Spleen (tissue), 11 donors: ENCODE results near the gene ADORA2A. TPM values are rescaled to one million over a fixed set of nuclear protein-coding genes. Genes with fewer than 3 reads are reported as not detected.

ENCODE experiments used
- DNase-seq: peaks from one replicate; pipeline ENCODE4 v3.0.0-alpha.2; 2020
- H3K27ac ChIP-seq, 8 donors: fragments of 200-600 bp; sonication (generic) in 7 of 8; 1 replicate in 4 of 8; 2 replicates in 4 of 8; pipeline versions ENCODE4 v1.5.0 to v1.8.0; 2016 to 2021; ENCODE audit warnings: inconsistent platforms in 4 of 8, mild to moderate bottlenecking in 4 of 8, moderate library complexity in 1 of 8
- H3K27me3 ChIP-seq, 7 donors: fragments of 200-600 bp; sonication (generic) in 6 of 7; replicated peaks in 1 of 7; 1 replicate in 4 of 7; 2 replicates in 3 of 7; pipeline versions ENCODE4 v1.5.0 to v1.8.0; 2016 to 2021; ENCODE audit warnings: inconsistent platforms in 3 of 7, mild to moderate bottlenecking in 1 of 7
- H3K36me3 ChIP-seq, 6 donors: fragments of 200-600 bp; sonication (generic) in 5 of 6; 1 replicate in 4 of 6; 2 replicates in 2 of 6; pipeline versions ENCODE4 v1.5.0 to v1.8.0; 2016 to 2021; ENCODE audit warnings: inconsistent platforms in 2 of 6
- H3K4me1 ChIP-seq, 6 donors: fragments of 200-600 bp; sonication (generic) in 5 of 6; 1 replicate in 3 of 6; 2 replicates in 3 of 6; pipeline versions ENCODE4 v1.5.0 to v1.8.0; 2016 to 2021; ENCODE audit warnings: inconsistent platforms in 3 of 6
- H3K4me3 ChIP-seq, 8 donors: fragments of 200-600 bp; sonication (generic) in 7 of 8; 1 replicate in 4 of 8; 2 replicates in 4 of 8; pipeline versions ENCODE4 v1.5.0 to v1.8.0; 2016 to 2021; ENCODE audit warnings: inconsistent platforms in 4 of 8, mild to moderate bottlenecking in 4 of 8, moderate library complexity in 2 of 8
- H3K9me3 ChIP-seq, 8 donors: fragments of 200-600 bp; sonication (generic) in 7 of 8; 1 replicate in 4 of 8; 2 replicates in 4 of 8; pipeline versions ENCODE4 v1.5.0 to v1.8.0; 2016 to 2021; ENCODE audit warnings: inconsistent platforms in 4 of 8
- CTCF ChIP-seq, 11 experiments: fragments of 200-600 bp in 7 of 11; fragments of 450-650 bp in 4 of 11; sonication (generic) in 4 of 11; IDR thresholded peaks in 8 of 11; conservative IDR thresholded peaks in 3 of 11; 1 replicate in 7 of 11; 2 replicates in 4 of 11; pipeline versions ENCODE4 v1.4.0 to v1.8.0; 2016 to 2021; ENCODE audit warnings: antibody characterized with exemption in 11 of 11, inconsistent platforms in 4 of 11, mild to moderate bottlenecking in 1 of 11
- POLR2A ChIP-seq, 3 donors: fragments of 450-650 bp; IDR thresholded peaks; one replicate each; pipeline ENCODE4 v1.5.1; 2017; ENCODE audit warnings: antibody characterized with exemption in 3 of 3, mild to moderate bottlenecking in 1 of 3
- POLR2AphosphoS5 ChIP-seq, 3 donors: sonication (generic); formaldehyde crosslinking; IDR thresholded peaks; one replicate each; pipeline ENCODE4 v1.5.1; 2017; ENCODE audit warnings: antibody characterized with exemption in 3 of 3
- WGBS, 5 donors: extraction: QIAGEN DNeasy Blood & Tissue Kit in 3 of 5; methylation state at CpG; one replicate each; pipeline versions ENCODE4 v1.1.5 to v1.1.7; 2013 to 2018; 5-methylcytosine and 5-hydroxymethylcytosine counted together
- intact Hi-C: fragments of 100-400 bp; cut with DNase I; formaldehyde crosslinking; loops from one replicate; pipeline ENCODE4 v1.15.0; 2023; ENCODE audit warnings: low total_unique reads
- polyA plus RNA-seq, 3 donors: library from polyadenylated mRNA; stranded (reverse); fragments of 200-250 nt; gene quantifications; one replicate each; pipeline ENCODE4 v1.2.1, GENCODE V29; 2013
- total RNA-seq, 7 donors: library from RNA; depleted of rRNA in 3 of 7; stranded (reverse); fragments of >200 nt in 3 of 7; fragmentation: NEBNext Ultra II Directional in 4 of 7; extraction: Animal tissue kit (Norgen Biotek cat#: 25700) in 4 of 7; gene quantifications; one replicate each; pipeline versions ENCODE4 v1.1.0 to v1.2.1, GENCODE V29; 2016 to 2021
- donor health status: healthy with polysubstance abuse.
- donor health status: DM: no; HTN: no; CAD: no; lungs with moderate emphysema.
- donor health status: DM: no; HTN: no; CAD: no.
- donor health status: Bipolar disorder and iron deficiency.
- donor health status: healthy.
- donor health status: DM: no; HTN: no; CAD: no.
- donor health status: DM: yes; HTN: yes; CAD: no.

Gene ADORA2A
- total and polyA plus RNA-seq, 10 donors: 8.3 to 31.1 (median 20.2) TPM

DNA sequence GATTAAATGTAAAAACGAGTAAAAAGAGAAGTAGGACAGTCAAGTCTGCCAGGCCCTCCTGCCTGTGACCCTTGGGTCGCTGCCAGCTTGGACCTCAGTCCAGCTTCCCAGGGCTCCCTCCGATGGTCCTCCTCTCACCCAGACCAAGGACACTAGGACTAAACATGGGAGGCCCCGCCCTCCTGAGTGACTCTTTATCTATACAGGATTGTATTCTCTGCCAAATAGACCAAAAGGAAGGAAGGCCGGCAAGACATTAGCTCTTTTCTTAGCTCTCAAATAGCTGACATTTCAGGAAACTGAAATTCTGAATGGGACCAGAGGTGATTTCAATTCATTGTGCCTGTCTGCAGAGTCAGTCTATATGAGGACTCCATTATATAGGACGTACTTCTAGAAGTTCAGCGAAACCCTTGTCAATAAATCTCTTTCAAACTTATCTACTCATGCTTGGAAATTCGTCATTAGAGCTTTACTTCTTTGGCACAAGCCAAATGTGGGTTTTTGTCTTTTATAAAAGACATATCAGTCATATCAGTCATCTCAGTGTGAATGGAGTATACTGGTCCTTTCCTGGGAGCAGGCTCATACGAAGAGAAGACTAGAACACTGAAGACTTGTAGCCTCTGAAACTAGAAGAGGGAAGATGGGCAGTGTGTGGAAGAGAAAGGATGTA lies 28.5 kb downstream of the ADORA2A start:
- Histone ChIP-seq H3K27me3 (no peaks in the 10 kb centered on the region), H3K27ac (peak overlapping the region in 5 of 8 donors; percentile 4 to 48 (median 43)), H3K36me3 (no peaks in the 10 kb centered on the region), H3K9me3 (peaks cover 0 to 13% (median 7%) of the 10 kb centered on the region in 8 donors), H3K4me1 (peaks cover 0 to 35% (median 28%) of the 10 kb centered on the region in 6 donors), H3K4me3 (no peak overlapping the region)
- 36 to 54% (median 48%) methylated on average over 9 of the region's 9 CpGs for WGBS, 5 donors
- DNase-seq: no peak
- TF ChIP-seq POLR2AphosphoS5 (IDR thresholded peaks at IDR 0.05) (peak in 1 of 3 donors; percentile 63), POLR2A (IDR thresholded peaks at IDR 0.05) (no peak)
- intact Hi-C loops: no loop called here

DNA sequence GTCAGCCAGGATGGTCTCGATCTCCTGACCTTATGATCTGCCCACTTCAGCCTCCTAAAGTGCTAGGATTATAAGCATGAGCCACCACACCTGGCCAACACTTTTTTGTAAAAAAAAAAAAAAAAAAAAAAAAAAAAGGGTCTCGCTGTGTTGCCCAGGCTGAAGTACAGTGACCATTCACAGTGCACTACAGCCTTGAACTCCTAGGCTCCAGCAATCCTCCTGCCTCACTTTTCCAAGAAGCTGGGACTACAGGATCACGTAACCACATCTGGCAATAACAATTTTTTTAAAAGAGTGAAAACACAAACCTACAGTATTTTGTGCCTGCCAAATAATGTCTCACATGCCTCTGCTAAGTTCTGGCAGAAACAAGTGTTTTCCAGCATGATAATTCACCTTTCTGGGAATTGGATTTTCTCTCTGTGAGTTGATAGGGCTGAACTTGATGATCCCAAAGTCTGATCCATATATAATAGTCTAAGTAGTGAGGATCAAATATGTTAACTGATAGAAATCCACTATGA lies 30.6 kb downstream of the ADORA2A start:
- no peak overlapping the region for H3K27ac ChIP-seq
- H3K36me3 ChIP-seq: no peaks in the 10 kb centered on the region
- WGBS, 5 donors: 91 to 97% (median 97%) methylated on average over 3 of the region's 3 CpGs
- DNase-seq: no peak
- H3K9me3 ChIP-seq: no peaks in the 10 kb centered on the region
- peaks cover 0 to 42% (median 28%) of the 10 kb centered on the region in 6 donors for H3K4me1 ChIP-seq
- no peak overlapping the region for H3K4me3 ChIP-seq
- H3K27me3 ChIP-seq: no peaks in the 10 kb centered on the region
- TF ChIP-seq CTCF (IDR thresholded peaks at IDR 0.05 in 8 of 11, conservative IDR thresholded peaks at IDR 0.05 in 3 of 11) (no peak), POLR2A (IDR thresholded peaks at IDR 0.05) (no peak), POLR2AphosphoS5 (IDR thresholded peaks at IDR 0.05) (no peak)
- intact Hi-C loops: no loop called here

- Histone ChIP-seq H3K4me1 (peaks cover 0 to 53% (median 28%) of the 10 kb centered on the region in 6 donors), H3K4me3 (no peak overlapping the region), H3K36me3 (no peaks in the 10 kb centered on the region), H3K27me3 (no peaks in the 10 kb centered on the region), H3K9me3 (no peaks in the 10 kb centered on the region), H3K27ac (no peak overlapping the region)
- no peak for DNase-seq
- no peak for TF ChIP-seq CTCF (IDR thresholded peaks at IDR 0.05 in 8 of 11, conservative IDR thresholded peaks at IDR 0.05 in 3 of 11)
- no peak for TF ChIP-seq POLR2A (IDR thresholded peaks at IDR 0.05)
- TF ChIP-seq POLR2AphosphoS5 (IDR thresholded peaks at IDR 0.05): no peak
- intact Hi-C loops: no loop called here
- WGBS, 5 donors: 37 to 57% (median 50%) methylated on average over 1 of the region's 1 CpG
Measured at GRCh38 chr22:24459911-24460310, 32.5 kb downstream of the ADORA2A start.

DNA sequence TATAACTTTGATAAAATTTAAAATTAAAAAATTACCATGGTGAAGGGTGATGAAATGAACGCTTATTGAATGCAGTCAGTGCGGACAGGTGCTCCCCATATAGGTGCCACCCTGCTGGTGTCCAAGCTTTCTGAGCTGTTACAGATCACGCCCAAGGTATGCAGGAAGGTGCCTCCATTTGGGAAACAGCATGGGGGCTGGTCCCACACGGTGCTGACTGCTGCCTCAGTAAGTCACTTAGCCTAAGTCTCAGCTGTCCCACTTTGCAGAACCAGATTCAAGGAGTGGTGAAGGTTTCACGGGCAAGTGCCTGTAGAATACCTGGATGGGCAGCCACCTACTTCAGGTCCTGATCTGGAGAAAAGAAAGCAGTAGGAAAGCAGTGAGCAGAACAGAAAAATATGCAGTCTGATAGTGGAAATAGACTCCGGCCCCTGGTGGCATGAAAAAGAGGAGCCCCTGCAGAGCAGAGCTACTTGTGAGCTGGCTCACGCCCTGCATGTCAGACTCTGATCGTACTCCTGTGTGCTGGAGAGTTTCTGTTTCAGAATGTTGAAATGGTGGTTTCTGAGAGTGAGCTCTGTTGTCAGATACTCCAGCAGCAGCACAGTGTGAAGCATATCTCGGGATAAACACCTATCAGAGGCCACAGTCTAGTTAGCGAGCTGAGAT lies 33.2 kb downstream of the ADORA2A start:
- TF ChIP-seq CTCF (IDR thresholded peaks at IDR 0.05 in 8 of 11, conservative IDR thresholded peaks at IDR 0.05 in 3 of 11): no peak
- no peak for TF ChIP-seq POLR2A (IDR thresholded peaks at IDR 0.05)
- no peak for TF ChIP-seq POLR2AphosphoS5 (IDR thresholded peaks at IDR 0.05)
- intact Hi-C loops: no loop called here
- Histone ChIP-seq H3K4me1 (peaks cover 0 to 50% (median 24%) of the 10 kb centered on the region in 6 donors), H3K36me3 (no peaks in the 10 kb centered on the region), H3K27me3 (no peaks in the 10 kb centered on the region), H3K27ac (no peak overlapping the region), H3K9me3 (no peaks in the 10 kb centered on the region), H3K4me3 (no peak overlapping the region)
- 61 to 70% (median 65%) methylated on average over 10 of the region's 10 CpGs for WGBS, 5 donors
- DNase-seq: no peak
